NK-92 (cell line): ENCODE measurements around the gene DQX1.
"Not testable (repeated sequence)": the region's sequence is repeated elsewhere in the genome, so short reads cannot be mapped to it uniquely, and the experiment has no call there.

Experiments
- DNase-seq: peaks from one replicate; lab custom pipeline; 2025; ENCODE audit not compliant: unreplicated experiment; lab: John Stamatoyannopoulos, UW

Gene DQX1

GRCh38 chr2:74470742-74471141 lies 55.3 kb downstream of the DQX1 start:
- not testable (repeated sequence) for DNase-seq
